IgD-negative memory B cell (primary cell): ENCODE measurements around the gene FAM174C. TPM values are rescaled to one million over a fixed set of nuclear protein-coding genes. Genes with fewer than 3 reads are reported as not detected.
A peak's percentile ranks its signal among the peaks of the same experiment; 100 is the strongest.

ENCODE experiments used
- H3K27ac Mint-ChIP-seq, 3 donors: one replicate each; pipeline ENCODE4 v1.8.0; 2020 to 2022; ENCODE audit warnings: mild to moderate bottlenecking in 3 of 3, mixed read lengths in 3 of 3, moderate library complexity in 1 of 3
- H3K27me3 Mint-ChIP-seq: one replicate; pipeline ENCODE4 v1.8.0; 2021; ENCODE audit warnings: mixed read lengths
- H3K36me3 Mint-ChIP-seq: one replicate; pipeline ENCODE4 v1.8.0; 2020; ENCODE audit warnings: mild to moderate bottlenecking, mixed read lengths
- H3K4me1 Mint-ChIP-seq, 3 donors: one replicate each; pipeline ENCODE4 v1.8.0; 2020 to 2022; ENCODE audit warnings: mixed read lengths in 3 of 3, mild to moderate bottlenecking in 1 of 3
- H3K4me3 Mint-ChIP-seq, 4 donors: one replicate each; pipeline ENCODE4 v1.8.0; 2020 to 2022; ENCODE audit warnings: mild to moderate bottlenecking in 4 of 4, mixed read lengths in 4 of 4, moderate library complexity in 3 of 4
- H3K9me3 Mint-ChIP-seq, 3 donors: one replicate each; pipeline ENCODE4 v1.8.0; 2020 to 2021; ENCODE audit warnings: mixed read lengths in 3 of 3, mild to moderate bottlenecking in 1 of 3
- polyA plus RNA-seq: library from polyadenylated mRNA; unstranded; fragments of 300-500 nt; fragmentation: Illumina TruSeq; gene quantifications from one replicate; pipeline ENCODE4 v1.2.3, GENCODE V29; 2021

The FAM174C gene
- polyA plus RNA-seq, 1 donor from 2014 or later: 115 TPM

DNA sequence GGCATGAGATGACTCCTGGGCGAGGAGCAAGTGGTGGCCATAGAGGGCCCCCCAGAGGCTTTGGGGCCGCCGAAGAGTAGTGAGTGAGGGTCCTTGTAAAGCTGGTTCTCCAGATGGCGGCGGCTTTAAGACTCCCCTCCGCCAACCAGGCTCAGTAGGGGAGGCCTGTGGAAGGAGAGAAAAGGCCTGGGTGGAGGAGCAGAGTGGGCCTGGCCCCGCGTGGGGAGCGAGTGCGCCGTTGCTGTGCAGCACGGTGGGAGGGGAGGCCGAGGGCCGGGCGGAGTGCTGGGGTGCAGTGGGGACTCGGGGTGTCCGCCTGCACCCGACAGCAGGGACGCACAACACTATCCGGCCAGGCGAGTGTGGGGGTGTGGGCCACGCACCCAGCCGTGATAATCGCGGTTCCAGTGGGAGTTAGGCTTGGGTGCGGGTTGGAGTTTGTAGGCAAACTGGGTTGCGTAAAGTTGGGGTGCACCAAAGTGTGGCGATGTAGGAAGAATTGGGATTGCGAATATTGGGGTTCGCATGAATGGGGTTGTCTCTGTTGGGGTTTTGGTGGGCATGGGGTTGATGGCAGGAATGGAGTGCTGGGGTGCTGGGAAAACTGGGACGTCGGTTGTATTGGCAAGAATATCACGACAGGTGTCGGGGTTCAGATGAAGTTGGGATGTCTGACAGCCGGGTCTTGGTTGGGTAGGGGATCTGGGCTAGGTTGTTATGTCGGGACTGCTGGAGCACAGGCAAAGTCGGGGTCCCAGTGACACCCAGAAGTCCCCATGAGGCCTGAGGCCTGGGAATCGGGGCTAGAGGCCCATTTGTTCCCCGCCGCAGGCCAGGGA lies 6.9 kb upstream of the FAM174C start:
- Mint-ChIP-seq H3K27ac (peak overlapping the region; percentile 93 to 95 (median 94)), H3K36me3 (peaks cover 5% of the 10 kb centered on the region), H3K9me3 (no peaks in the 10 kb centered on the region), H3K4me1 (peaks cover 32 to 46% (median 41%) of the 10 kb centered on the region in 3 donors), H3K27me3 (no peaks in the 10 kb centered on the region), H3K4me3 (peak overlapping the region; percentile 75 to 97 (median 90))

- peak within 1 kb of the TSS; percentile 84 to 97 (median 94) for H3K4me3 Mint-ChIP-seq
- no peaks in the 10 kb centered on the region for H3K9me3 Mint-ChIP-seq
- H3K36me3 Mint-ChIP-seq: peaks cover 5% of the 10 kb centered on the region
- peak within 1 kb of the TSS; percentile 93 to 95 (median 95) for H3K27ac Mint-ChIP-seq
- H3K27me3 Mint-ChIP-seq: no peaks in the 10 kb centered on the region
- peaks cover 37 to 51% (median 43%) of the 10 kb centered on the region in 3 donors for H3K4me1 Mint-ChIP-seq
These were observed 6.3 kb upstream of the FAM174C start, which contains the start of gene CIRBP for GRCh38 chr19:1269065-1269477. CIRBP (plus strand) TSS chr19:1269332; CDS start chr19:1270934, 1,602 bp downstream.

GRCh38 chr19:1269478-1270212 lies 5.7 kb upstream of the FAM174C start:
- Mint-ChIP-seq H3K27me3 (no peaks in the 10 kb centered on the region), H3K9me3 (no peaks in the 10 kb centered on the region), H3K36me3 (peaks cover 5% of the 10 kb centered on the region), H3K4me1 (peaks cover 34 to 46% (median 41%) of the 10 kb centered on the region in 3 donors), H3K27ac (peak overlapping the region; percentile 93 to 95 (median 95)), H3K4me3 (peak overlapping the region; percentile 84 to 97 (median 92))

GRCh38 chr19:1270213-1270853 lies 5.0 kb upstream of the FAM174C start:
- H3K4me1 Mint-ChIP-seq: peaks cover 28 to 40% (median 38%) of the 10 kb centered on the region in 3 donors
- no peaks in the 10 kb centered on the region for H3K27me3 Mint-ChIP-seq
- H3K36me3 Mint-ChIP-seq: peaks cover 5% of the 10 kb centered on the region
- peak overlapping the region; percentile 84 to 94 (median 90) for H3K4me3 Mint-ChIP-seq
- H3K27ac Mint-ChIP-seq: peak overlapping the region; percentile 93 to 95 (median 95)
- H3K9me3 Mint-ChIP-seq: no peaks in the 10 kb centered on the region

DNA sequence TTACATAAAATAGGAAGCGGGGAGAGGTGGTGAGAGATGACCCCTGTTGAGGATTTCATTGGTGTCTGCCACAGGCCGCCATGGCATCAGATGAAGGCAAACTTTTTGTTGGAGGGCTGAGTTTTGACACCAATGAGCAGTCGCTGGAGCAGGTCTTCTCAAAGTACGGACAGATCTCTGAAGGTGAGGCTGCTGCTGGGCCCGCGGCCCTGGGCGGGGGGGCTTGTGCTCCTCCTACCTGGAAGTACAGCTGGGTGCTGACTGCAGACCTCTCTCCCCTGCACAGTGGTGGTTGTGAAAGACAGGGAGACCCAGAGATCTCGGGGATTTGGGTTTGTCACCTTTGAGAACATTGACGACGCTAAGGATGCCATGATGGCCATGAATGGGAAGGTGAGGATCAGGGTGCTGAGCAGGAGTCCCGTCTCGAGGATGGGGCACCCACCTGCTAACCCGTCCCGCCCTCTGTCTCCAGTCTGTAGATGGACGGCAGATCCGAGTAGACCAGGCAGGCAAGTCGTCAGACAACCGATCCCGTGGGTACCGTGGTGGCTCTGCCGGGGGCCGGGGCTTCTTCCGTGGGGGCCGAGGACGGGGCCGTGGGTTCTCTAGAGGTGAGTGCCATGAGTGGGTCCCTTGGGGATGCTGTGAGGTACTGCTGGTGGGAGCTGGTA lies 4.3 kb upstream of the FAM174C start:
- Mint-ChIP-seq H3K4me3 (peak overlapping the region; percentile 84 to 94 (median 90)), H3K4me1 (peaks cover 33 to 35% (median 34%) of the 10 kb centered on the region in 3 donors), H3K9me3 (no peaks in the 10 kb centered on the region), H3K27me3 (no peaks in the 10 kb centered on the region), H3K36me3 (peaks cover 5% of the 10 kb centered on the region), H3K27ac (peak overlapping the region; percentile 93 to 95 (median 95))

DNA sequence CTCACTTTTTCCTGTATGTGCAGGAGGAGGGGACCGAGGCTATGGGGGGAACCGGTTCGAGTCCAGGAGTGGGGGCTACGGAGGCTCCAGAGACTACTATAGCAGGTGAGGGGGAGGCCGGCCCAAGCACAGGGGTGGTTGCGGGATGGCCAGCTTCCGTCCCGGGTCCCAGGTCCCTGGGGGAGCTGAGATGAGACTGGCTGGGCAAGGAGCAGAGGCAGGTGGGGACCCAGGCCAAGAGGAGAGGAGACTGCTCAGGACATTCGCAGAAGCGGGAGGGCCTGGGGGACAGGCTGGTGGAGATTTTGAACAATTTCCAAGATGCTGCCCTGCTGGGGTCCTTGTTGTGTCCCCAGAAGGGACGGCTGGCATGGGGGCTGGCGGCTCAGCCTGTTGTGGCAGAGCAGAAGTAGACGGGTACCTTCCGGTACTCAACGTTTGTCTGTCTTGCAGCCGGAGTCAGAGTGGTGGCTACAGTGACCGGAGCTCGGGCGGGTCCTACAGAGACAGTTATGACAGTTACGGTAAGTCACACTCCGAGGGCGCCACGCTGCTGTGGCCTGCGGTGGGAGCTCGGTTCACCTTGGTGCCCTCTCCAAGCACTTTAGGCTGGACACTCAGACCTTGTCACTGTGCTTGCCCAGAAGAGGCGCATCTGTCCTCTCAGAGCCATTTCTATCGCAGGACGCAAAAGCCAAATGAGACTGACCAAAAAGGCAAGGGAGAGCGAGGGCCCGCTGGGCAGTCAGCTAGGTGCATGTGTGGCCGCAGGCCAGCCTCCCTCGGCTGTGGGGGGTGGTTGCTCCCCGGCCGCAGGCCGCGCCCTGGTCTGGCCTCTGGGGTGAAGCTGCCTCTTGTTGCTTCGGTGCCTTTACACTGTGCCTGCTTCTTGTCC lies 3.6 kb upstream of the FAM174C start:
- H3K36me3 Mint-ChIP-seq: peaks cover 5% of the 10 kb centered on the region
- H3K4me1 Mint-ChIP-seq: peaks cover 33 to 38% (median 37%) of the 10 kb centered on the region in 3 donors
- peak overlapping the region; percentile 63 to 95 (median 95) for H3K27ac Mint-ChIP-seq
- H3K27me3 Mint-ChIP-seq: no peaks in the 10 kb centered on the region
- H3K9me3 Mint-ChIP-seq: no peaks in the 10 kb centered on the region
- H3K4me3 Mint-ChIP-seq: peak overlapping the region; percentile 84 to 94 (median 90)

GRCh38 chr19:1272423-1273262 lies 2.7 kb upstream of the FAM174C start:
- Mint-ChIP-seq H3K4me1 (peaks cover 33 to 38% (median 37%) of the 10 kb centered on the region in 3 donors), H3K27me3 (no peaks in the 10 kb centered on the region), H3K36me3 (peaks cover 5% of the 10 kb centered on the region), H3K4me3 (peak overlapping the region; percentile 21 to 90 (median 70)), H3K9me3 (no peaks in the 10 kb centered on the region), H3K27ac (peak overlapping the region in 2 of 3 donors; percentile 89 to 95)

- Mint-ChIP-seq H3K4me3 (peak overlapping the region; percentile 27 to 90 (median 72)), H3K4me1 (peaks cover 33 to 37% (median 35%) of the 10 kb centered on the region in 3 donors), H3K9me3 (no peaks in the 10 kb centered on the region), H3K27me3 (no peaks in the 10 kb centered on the region), H3K36me3 (peaks cover 7% of the 10 kb centered on the region), H3K27ac (peak overlapping the region; percentile 73 to 95 (median 89))
These were observed 1.9 kb upstream of the FAM174C start for GRCh38 chr19:1273263-1274041.

- no peaks in the 10 kb centered on the region for H3K27me3 Mint-ChIP-seq
- peak overlapping the region; percentile 39 to 95 (median 73) for H3K27ac Mint-ChIP-seq
- peaks cover 26 to 32% (median 29%) of the 10 kb centered on the region in 3 donors for H3K4me1 Mint-ChIP-seq
- peaks cover 7% of the 10 kb centered on the region for H3K36me3 Mint-ChIP-seq
- H3K4me3 Mint-ChIP-seq: peak overlapping the region in 3 of 4 donors; percentile 27 to 90 (median 85)
- H3K9me3 Mint-ChIP-seq: no peaks in the 10 kb centered on the region
These were observed 1.1 kb upstream of the FAM174C start for GRCh38 chr19:1274081-1274851.

DNA sequence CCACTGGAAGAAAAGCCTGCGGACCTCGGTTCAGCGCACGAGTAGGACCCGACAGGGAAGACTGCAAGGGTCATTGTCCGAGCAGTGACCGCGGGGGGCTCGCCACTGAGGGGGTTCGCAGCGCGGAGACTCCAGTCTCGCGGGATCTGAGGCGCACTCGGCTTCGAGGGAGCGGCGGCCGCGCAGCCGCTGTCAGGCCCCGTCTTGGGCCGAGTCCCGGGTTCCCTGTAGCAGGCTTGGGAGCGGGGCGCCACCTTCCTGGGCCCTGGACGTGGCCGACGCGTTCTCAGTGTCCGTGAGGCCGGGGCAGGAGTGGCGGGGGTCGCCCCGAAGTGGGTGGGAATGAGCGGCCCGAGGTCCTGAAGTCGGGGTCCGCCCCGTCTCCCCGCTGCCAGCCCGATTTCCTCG lies 474 bp upstream of the FAM174C start:
- peak overlapping the region in 3 of 4 donors; percentile 55 to 90 (median 66) for H3K4me3 Mint-ChIP-seq
- peaks cover 9% of the 10 kb centered on the region for H3K36me3 Mint-ChIP-seq
- no peaks in the 10 kb centered on the region for H3K9me3 Mint-ChIP-seq
- peak overlapping the region in 2 of 3 donors; percentile 59 to 95 for H3K27ac Mint-ChIP-seq
- H3K27me3 Mint-ChIP-seq: peaks cover 1% of the 10 kb centered on the region
- peaks cover 31 to 35% (median 32%) of the 10 kb centered on the region in 3 donors for H3K4me1 Mint-ChIP-seq

GRCh38 chr19:1275976-1276627 lies 772 bp downstream of the FAM174C start:
- Mint-ChIP-seq H3K27ac (peak overlapping the region; percentile 95 to 97 (median 97)), H3K4me1 (peaks cover 21 to 28% (median 27%) of the 10 kb centered on the region in 3 donors), H3K4me3 (peak overlapping the region; percentile 80 to 95 (median 88)), H3K36me3 (peaks cover 10% of the 10 kb centered on the region), H3K9me3 (no peaks in the 10 kb centered on the region), H3K27me3 (peaks cover 1% of the 10 kb centered on the region)
